ENCODE results near the gene PARD3B.

The PARD3B gene

DNA sequence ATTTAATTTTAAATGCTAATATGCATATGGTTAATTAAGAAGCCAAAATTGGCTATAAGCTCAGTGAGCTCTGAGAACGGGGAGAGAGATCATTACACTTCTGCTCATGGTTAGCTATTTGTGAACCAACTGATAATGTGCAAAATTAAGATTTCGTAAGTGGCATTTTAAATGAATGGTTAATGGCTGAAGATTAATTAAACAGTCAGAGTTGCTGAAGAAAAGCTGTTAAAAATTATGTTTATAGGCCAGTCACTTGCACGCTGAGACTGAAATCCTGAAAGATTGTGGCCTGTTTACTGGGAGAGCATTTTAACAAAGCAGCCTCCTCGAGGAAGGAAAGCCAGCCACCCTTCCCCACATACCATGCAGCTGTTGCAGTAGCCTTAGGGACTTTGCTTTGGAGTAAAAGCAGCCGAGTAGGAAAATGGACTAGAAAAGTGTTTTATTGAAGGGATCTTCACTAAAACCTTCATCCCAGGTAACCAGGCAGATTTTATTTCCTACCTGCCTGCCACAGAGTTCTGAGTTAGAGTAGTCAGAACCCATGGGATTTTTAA lies 918.3 kb downstream of the PARD3B start:
- no peaks in the 10 kb centered on the region for H3K4me1 ChIP-seq (ENCODE audit: control extremely low read depth in 1 of 4, control insufficient read depth in 4 of 4, insufficient read depth in 4 of 4, low read length in 3 of 4)
- H3K9me3 ChIP-seq (ENCODE audit: control extremely low read depth in 1 of 5, control insufficient read depth in 4 of 5, insufficient read depth in 2 of 5, low read depth in 1 of 5, low read length in 4 of 5), result no peaks in the 10 kb centered on the region
- 94% methylated on average over 3 of the region's 5 CpGs for WGBS (ENCODE audit: insufficient coverage)
- ChIA-PET CTCF (no interaction called here), POLR2A (no interaction called here)
- H3K36me3 ChIP-seq (ENCODE audit: control insufficient read depth in 4 of 4, insufficient read depth in 4 of 4, low read length in 3 of 4), result no peaks in the 10 kb centered on the region
- no peak overlapping the region for H3K4me3 ChIP-seq (ENCODE audit: control insufficient read depth in 1 of 7, extremely low read depth in 1 of 7, insufficient read depth in 4 of 7, low read depth in 2 of 7, low read length in 6 of 7)
- no peak overlapping the region for H3K27ac ChIP-seq (ENCODE audit: insufficient read depth in 1 of 2, low read depth in 1 of 2, low read length in 2 of 2, poor library complexity in 1 of 2, severe bottlenecking in 2 of 2)
- no peaks in the 10 kb centered on the region for H3K27me3 ChIP-seq (replicated peaks in 2 of 5; ENCODE audit: control insufficient read depth in 4 of 5, insufficient read depth in 5 of 5, low read length in 4 of 5)
- no peak for DNase-seq

DNA sequence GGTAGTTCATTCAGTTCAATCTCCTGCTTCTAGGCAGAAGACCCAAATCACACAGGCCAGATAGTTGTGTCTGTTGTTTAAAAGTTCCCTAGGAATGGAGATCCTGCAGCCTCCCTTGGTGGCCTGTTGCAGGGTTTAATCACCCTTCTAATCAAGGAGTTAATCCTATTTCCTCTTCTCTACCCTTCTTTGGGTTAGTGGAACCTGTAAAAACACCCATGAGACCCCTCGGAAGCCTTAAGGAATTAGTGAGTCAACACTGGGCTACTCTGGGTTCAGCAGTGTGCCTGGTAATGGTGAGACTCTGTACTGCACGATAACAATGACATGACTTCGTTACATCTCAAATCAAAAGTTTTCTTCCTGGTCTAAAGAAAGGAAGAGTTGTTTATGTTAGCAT lies 919.4 kb downstream of the PARD3B start:
- CTCF ChIA-PET, result no interaction called here
- no peaks in the 10 kb centered on the region for H3K4me1 ChIP-seq (ENCODE audit: control extremely low read depth in 1 of 4, control insufficient read depth in 4 of 4, insufficient read depth in 4 of 4, low read length in 3 of 4)
- POLR2A ChIA-PET, result no interaction called here
- no peaks in the 10 kb centered on the region for H3K36me3 ChIP-seq (ENCODE audit: control insufficient read depth in 4 of 4, insufficient read depth in 4 of 4, low read length in 3 of 4)
- no peak overlapping the region for H3K27ac ChIP-seq (ENCODE audit: insufficient read depth in 1 of 2, low read depth in 1 of 2, low read length in 2 of 2, poor library complexity in 1 of 2, severe bottlenecking in 2 of 2)
- H3K9me3 ChIP-seq (ENCODE audit: control extremely low read depth in 1 of 5, control insufficient read depth in 4 of 5, insufficient read depth in 2 of 5, low read depth in 1 of 5, low read length in 4 of 5), result no peaks in the 10 kb centered on the region
- no peak for DNase-seq
- H3K27me3 ChIP-seq (replicated peaks in 2 of 5; ENCODE audit: control insufficient read depth in 4 of 5, insufficient read depth in 5 of 5, low read length in 4 of 5), result peaks cover 0 to 2% (median 0%) of the 10 kb centered on the region in 5 experiments
- WGBS (ENCODE audit: insufficient coverage), result 92% methylated on average over 3 of the region's 3 CpGs
- no peak overlapping the region for H3K4me3 ChIP-seq (ENCODE audit: control insufficient read depth in 1 of 7, extremely low read depth in 1 of 7, insufficient read depth in 4 of 7, low read depth in 2 of 7, low read length in 6 of 7)

DNA sequence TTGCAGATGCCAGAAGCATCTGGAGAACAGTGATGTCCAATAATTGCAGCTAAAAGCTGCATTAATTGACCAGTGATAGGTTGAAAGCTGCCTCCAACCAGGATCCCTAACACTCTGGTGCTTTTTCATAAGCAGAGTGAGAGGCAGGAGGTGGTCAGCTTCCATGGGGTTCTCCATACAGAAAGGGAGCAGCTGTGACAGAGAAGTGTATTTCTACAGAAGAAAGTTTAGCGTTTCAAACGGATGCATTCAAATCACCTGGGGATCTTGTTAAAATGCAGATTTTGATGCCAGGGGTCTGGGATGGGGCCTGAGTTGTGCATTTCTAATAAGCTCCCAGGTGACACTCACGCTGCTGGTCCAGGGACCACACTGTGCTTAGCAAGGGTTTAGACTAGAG lies 920.5 kb downstream of the PARD3B start:
- no peaks in the 10 kb centered on the region for H3K9me3 ChIP-seq (ENCODE audit: control extremely low read depth in 1 of 5, control insufficient read depth in 4 of 5, insufficient read depth in 2 of 5, low read depth in 1 of 5, low read length in 4 of 5)
- no peak overlapping the region for H3K27ac ChIP-seq (ENCODE audit: insufficient read depth in 1 of 2, low read depth in 1 of 2, low read length in 2 of 2, poor library complexity in 1 of 2, severe bottlenecking in 2 of 2)
- ChIA-PET CTCF (no interaction called here), POLR2A (no interaction called here)
- no peaks in the 10 kb centered on the region for H3K4me1 ChIP-seq (ENCODE audit: control extremely low read depth in 1 of 4, control insufficient read depth in 4 of 4, insufficient read depth in 4 of 4, low read length in 3 of 4)
- peaks cover 0 to 2% (median 0%) of the 10 kb centered on the region in 5 experiments for H3K27me3 ChIP-seq (replicated peaks in 2 of 5; ENCODE audit: control insufficient read depth in 4 of 5, insufficient read depth in 5 of 5, low read length in 4 of 5)
- no peak overlapping the region for H3K4me3 ChIP-seq (ENCODE audit: control insufficient read depth in 1 of 7, extremely low read depth in 1 of 7, insufficient read depth in 4 of 7, low read depth in 2 of 7, low read length in 6 of 7)
- WGBS (ENCODE audit: insufficient coverage), result 79% methylated on average over 2 of the region's 3 CpGs
- no peak for DNase-seq
- no peaks in the 10 kb centered on the region for H3K36me3 ChIP-seq (ENCODE audit: control insufficient read depth in 4 of 4, insufficient read depth in 4 of 4, low read length in 3 of 4)

DNA sequence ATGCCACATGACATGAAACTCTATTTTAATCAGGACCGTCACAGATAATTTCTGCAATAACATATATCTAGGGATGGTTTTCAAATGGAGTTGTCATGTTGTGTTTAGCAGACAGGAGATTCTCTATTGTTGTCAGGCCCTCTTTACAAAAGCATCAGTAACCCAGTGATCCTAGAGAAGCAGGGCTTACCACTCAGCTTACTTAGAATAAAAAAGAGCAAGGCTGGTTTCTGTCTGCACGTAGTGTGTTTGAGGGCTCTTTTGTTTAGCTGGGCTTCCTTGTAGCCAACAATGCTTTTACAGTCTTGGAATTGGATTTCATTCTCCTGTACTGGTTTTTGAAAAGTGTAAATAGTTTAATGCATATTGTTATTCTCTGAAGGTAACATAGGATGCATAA lies 926.5 kb downstream of the PARD3B start:
- no peak for DNase-seq
- 100% methylated on average over 1 of the region's 2 CpGs for WGBS (ENCODE audit: insufficient coverage)
- H3K36me3 ChIP-seq (ENCODE audit: control insufficient read depth in 4 of 4, insufficient read depth in 4 of 4, low read length in 3 of 4), result no peaks in the 10 kb centered on the region
- H3K9me3 ChIP-seq (ENCODE audit: control extremely low read depth in 1 of 5, control insufficient read depth in 4 of 5, insufficient read depth in 2 of 5, low read depth in 1 of 5, low read length in 4 of 5), result no peaks in the 10 kb centered on the region
- peaks cover 0 to 3% (median 0%) of the 10 kb centered on the region in 5 experiments for H3K27me3 ChIP-seq (replicated peaks in 2 of 5; ENCODE audit: control insufficient read depth in 4 of 5, insufficient read depth in 5 of 5, low read length in 4 of 5)
- no peaks in the 10 kb centered on the region for H3K4me1 ChIP-seq (ENCODE audit: control extremely low read depth in 1 of 4, control insufficient read depth in 4 of 4, insufficient read depth in 4 of 4, low read length in 3 of 4)
- H3K4me3 ChIP-seq (ENCODE audit: control insufficient read depth in 1 of 7, extremely low read depth in 1 of 7, insufficient read depth in 4 of 7, low read depth in 2 of 7, low read length in 6 of 7), result no peak overlapping the region
- ChIA-PET POLR2A (no interaction called here), CTCF (no interaction called here)
- no peak overlapping the region for H3K27ac ChIP-seq (ENCODE audit: insufficient read depth in 1 of 2, low read depth in 1 of 2, low read length in 2 of 2, poor library complexity in 1 of 2, severe bottlenecking in 2 of 2)

DNA sequence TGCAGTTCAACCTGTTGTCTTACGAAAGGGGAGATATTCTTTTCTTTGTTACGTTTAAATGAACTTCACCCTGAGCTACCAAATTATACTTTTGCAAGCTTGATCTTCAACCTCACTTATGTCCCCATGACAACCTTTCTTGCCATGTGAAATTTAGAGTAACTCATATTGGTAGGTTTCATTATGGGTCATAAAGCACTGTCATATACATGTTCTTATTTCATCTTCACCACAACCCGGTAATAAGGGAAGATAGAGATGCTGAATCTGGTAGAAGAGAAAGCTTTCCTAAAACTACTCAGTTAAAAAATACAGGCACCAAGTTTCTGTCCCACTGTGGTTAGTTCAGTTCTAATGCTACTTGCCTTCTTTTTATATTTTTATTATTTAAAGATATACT lies 928.5 kb downstream of the PARD3B start:
- WGBS (ENCODE audit: insufficient coverage), result no CpG with 5 or more reads among the region's 3 CpGs
- H3K36me3 ChIP-seq (ENCODE audit: control insufficient read depth in 4 of 4, insufficient read depth in 4 of 4, low read length in 3 of 4), result no peaks in the 10 kb centered on the region
- H3K4me3 ChIP-seq (ENCODE audit: control insufficient read depth in 1 of 7, extremely low read depth in 1 of 7, insufficient read depth in 4 of 7, low read depth in 2 of 7, low read length in 6 of 7), result no peak overlapping the region
- DNase-seq, result no peak
- CTCF ChIA-PET, result interaction anchor here (1.3 kb wide), 1 partner anchor 9 kb away, joined by 3 read pairs; no protein-coding TSS in a partner anchor
- POLR2A ChIA-PET, result no interaction called here
- H3K9me3 ChIP-seq (ENCODE audit: control extremely low read depth in 1 of 5, control insufficient read depth in 4 of 5, insufficient read depth in 2 of 5, low read depth in 1 of 5, low read length in 4 of 5), result no peaks in the 10 kb centered on the region
- H3K27me3 ChIP-seq (replicated peaks in 2 of 5; ENCODE audit: control insufficient read depth in 4 of 5, insufficient read depth in 5 of 5, low read length in 4 of 5), result peaks cover 0 to 3% (median 0%) of the 10 kb centered on the region in 5 experiments
- no peaks in the 10 kb centered on the region for H3K4me1 ChIP-seq (ENCODE audit: control extremely low read depth in 1 of 4, control insufficient read depth in 4 of 4, insufficient read depth in 4 of 4, low read length in 3 of 4)
- H3K27ac ChIP-seq (ENCODE audit: insufficient read depth in 1 of 2, low read depth in 1 of 2, low read length in 2 of 2, poor library complexity in 1 of 2, severe bottlenecking in 2 of 2), result no peak overlapping the region

DNA sequence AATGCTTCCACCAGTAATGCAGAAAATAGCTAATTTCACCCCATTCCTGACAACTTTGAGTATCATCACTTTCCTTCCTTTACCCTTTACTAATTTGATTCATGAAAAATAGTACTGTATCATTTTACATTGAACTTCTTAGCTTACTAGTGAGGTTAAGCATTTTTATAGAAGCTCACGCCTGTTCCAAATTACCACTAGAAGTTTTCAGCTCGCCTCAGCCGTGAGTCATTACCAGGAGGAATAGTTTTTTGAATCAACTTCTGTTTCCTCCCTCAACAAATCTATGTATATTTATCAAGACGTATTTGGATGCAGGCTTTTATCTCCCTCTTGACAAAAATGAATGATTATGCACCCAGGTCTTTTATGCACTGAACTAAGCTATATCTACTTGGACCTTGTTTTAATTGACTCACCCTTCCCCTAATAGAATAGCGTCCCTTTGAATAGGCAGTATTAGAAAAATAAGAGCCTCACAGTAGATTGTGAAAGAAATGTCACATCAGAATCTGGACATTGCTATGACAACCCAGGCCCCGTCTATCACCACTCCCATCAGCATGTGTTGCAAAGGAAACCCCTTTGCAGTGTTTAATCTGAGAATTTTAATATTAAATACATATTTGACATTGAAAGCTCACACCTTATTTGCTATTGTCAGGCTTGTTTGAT lies 929.6 kb downstream of the PARD3B start:
- H3K4me3 ChIP-seq (ENCODE audit: control insufficient read depth in 1 of 7, extremely low read depth in 1 of 7, insufficient read depth in 4 of 7, low read depth in 2 of 7, low read length in 6 of 7), result no peak overlapping the region
- peaks cover 0 to 1% (median 0%) of the 10 kb centered on the region in 5 experiments for H3K27me3 ChIP-seq (replicated peaks in 2 of 5; ENCODE audit: control insufficient read depth in 4 of 5, insufficient read depth in 5 of 5, low read length in 4 of 5)
- ChIA-PET POLR2A (no interaction called here), CTCF (interaction anchor here (1.3 kb wide), 1 partner anchor 8 kb away, joined by 3 read pairs; no protein-coding TSS in a partner anchor)
- no peak overlapping the region for H3K27ac ChIP-seq (ENCODE audit: insufficient read depth in 1 of 2, low read depth in 1 of 2, low read length in 2 of 2, poor library complexity in 1 of 2, severe bottlenecking in 2 of 2)
- DNase-seq, result no peak
- H3K9me3 ChIP-seq (ENCODE audit: control extremely low read depth in 1 of 5, control insufficient read depth in 4 of 5, insufficient read depth in 2 of 5, low read depth in 1 of 5, low read length in 4 of 5), result no peaks in the 10 kb centered on the region
- no peaks in the 10 kb centered on the region for H3K36me3 ChIP-seq (ENCODE audit: control insufficient read depth in 4 of 4, insufficient read depth in 4 of 4, low read length in 3 of 4)
- H3K4me1 ChIP-seq (ENCODE audit: control extremely low read depth in 1 of 4, control insufficient read depth in 4 of 4, insufficient read depth in 4 of 4, low read length in 3 of 4), result no peaks in the 10 kb centered on the region
- WGBS (ENCODE audit: insufficient coverage), result 97% methylated on average over 4 of the region's 6 CpGs

DNA sequence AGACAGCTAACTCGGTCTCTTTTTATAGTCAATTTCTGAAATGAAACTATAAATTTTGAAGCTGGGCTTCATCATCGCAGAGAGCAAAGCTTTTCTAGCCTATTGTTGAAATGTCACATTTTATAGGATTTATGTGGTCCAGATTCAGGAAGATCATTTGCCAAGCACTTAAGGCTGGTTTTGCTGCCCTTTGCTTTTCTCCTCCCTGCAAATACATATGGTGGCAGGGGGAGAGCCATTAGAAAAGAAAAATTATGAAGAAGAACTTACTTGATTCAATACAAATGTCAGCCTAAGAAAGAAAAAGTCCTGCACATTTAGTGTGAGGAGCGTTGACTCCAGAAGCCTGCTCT lies 930.1 kb downstream of the PARD3B start:
- 100% methylated on average over 1 of the region's 3 CpGs for WGBS (ENCODE audit: insufficient coverage)
- POLR2A ChIA-PET, result no interaction called here
- Histone ChIP-seq H3K4me3 (ENCODE audit: control insufficient read depth in 1 of 7, extremely low read depth in 1 of 7, insufficient read depth in 4 of 7, low read depth in 2 of 7, low read length in 6 of 7) (no peak overlapping the region), H3K9me3 (ENCODE audit: control extremely low read depth in 1 of 5, control insufficient read depth in 4 of 5, insufficient read depth in 2 of 5, low read depth in 1 of 5, low read length in 4 of 5) (no peaks in the 10 kb centered on the region), H3K27me3 (replicated peaks in 2 of 5; ENCODE audit: control insufficient read depth in 4 of 5, insufficient read depth in 5 of 5, low read length in 4 of 5) (peaks cover 0 to 1% (median 0%) of the 10 kb centered on the region in 5 experiments), H3K4me1 (ENCODE audit: control extremely low read depth in 1 of 4, control insufficient read depth in 4 of 4, insufficient read depth in 4 of 4, low read length in 3 of 4) (no peaks in the 10 kb centered on the region), H3K36me3 (ENCODE audit: control insufficient read depth in 4 of 4, insufficient read depth in 4 of 4, low read length in 3 of 4) (no peaks in the 10 kb centered on the region), H3K27ac (ENCODE audit: insufficient read depth in 1 of 2, low read depth in 1 of 2, low read length in 2 of 2, poor library complexity in 1 of 2, severe bottlenecking in 2 of 2) (no peak overlapping the region)
- DNase-seq, result no peak
- CTCF ChIA-PET, result no interaction called here
